Activated CD4-positive, CD25-positive, alpha-beta regulatory T cell treated with anti-CD3 and anti-CD28 coated beads, Interleukin-2, amount 50 U/mL, for 72 hours (primary cell): Measurements from ENCODE around the gene DGKZ.
"Not testable (repeated sequence)": the region's sequence is repeated elsewhere in the genome, so short reads cannot be mapped to it uniquely, and the experiment has no call there.

Experiments
- DNase-seq: peaks from one replicate; pipeline ENCODE4 v3.0.0; 2021

Gene DGKZ, protein sequence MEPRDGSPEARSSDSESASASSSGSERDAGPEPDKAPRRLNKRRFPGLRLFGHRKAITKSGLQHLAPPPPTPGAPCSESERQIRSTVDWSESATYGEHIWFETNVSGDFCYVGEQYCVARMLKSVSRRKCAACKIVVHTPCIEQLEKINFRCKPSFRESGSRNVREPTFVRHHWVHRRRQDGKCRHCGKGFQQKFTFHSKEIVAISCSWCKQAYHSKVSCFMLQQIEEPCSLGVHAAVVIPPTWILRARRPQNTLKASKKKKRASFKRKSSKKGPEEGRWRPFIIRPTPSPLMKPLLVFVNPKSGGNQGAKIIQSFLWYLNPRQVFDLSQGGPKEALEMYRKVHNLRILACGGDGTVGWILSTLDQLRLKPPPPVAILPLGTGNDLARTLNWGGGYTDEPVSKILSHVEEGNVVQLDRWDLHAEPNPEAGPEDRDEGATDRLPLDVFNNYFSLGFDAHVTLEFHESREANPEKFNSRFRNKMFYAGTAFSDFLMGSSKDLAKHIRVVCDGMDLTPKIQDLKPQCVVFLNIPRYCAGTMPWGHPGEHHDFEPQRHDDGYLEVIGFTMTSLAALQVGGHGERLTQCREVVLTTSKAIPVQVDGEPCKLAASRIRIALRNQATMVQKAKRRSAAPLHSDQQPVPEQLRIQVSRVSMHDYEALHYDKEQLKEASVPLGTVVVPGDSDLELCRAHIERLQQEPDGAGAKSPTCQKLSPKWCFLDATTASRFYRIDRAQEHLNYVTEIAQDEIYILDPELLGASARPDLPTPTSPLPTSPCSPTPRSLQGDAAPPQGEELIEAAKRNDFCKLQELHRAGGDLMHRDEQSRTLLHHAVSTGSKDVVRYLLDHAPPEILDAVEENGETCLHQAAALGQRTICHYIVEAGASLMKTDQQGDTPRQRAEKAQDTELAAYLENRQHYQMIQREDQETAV

GRCh38 chr11:46346886-46347636 is at the start of gene DGKZ:
TSS of gene DGKZ (plus strand) at chr11:46347463. CDS start at chr11:46347660, 197 bp downstream.
- DNase-seq = peak; percentile 95

- no peak for DNase-seq
Observed at GRCh38 chr11:46298699-46299433, 48.4 kb upstream of the DGKZ start.

DNA sequence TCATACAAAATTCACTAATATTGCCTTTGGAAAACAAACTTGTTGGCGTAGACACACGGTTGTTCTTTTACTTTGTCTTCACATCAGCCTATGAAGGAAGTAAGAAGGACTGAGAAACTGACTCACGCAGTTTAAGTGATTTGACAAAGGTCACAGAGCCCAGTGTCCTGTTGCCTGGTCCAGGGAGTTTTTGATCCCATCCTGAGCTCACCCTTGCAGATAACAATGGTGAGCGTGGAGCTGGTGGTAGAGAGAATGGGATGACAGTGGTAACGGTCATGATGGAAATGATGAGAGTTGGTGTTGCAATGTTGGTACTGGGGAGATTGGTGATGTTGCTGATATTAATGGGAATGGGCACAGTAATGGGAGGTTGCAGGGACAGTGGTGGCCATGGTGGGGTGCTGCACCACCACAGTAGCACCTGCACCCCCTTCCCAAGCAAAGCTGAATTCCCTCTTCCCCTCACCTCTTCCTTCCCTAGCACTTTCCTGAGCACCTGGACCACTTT is 47.8 kb upstream of the DGKZ start:
- DNase-seq = no peak

- DNase-seq = no peak
Observed at GRCh38 chr11:46300270-46300669, 47.0 kb upstream of the DGKZ start.

GRCh38 chr11:46302866-46303265 is 44.4 kb upstream of the DGKZ start:
- no peak for DNase-seq

DNA sequence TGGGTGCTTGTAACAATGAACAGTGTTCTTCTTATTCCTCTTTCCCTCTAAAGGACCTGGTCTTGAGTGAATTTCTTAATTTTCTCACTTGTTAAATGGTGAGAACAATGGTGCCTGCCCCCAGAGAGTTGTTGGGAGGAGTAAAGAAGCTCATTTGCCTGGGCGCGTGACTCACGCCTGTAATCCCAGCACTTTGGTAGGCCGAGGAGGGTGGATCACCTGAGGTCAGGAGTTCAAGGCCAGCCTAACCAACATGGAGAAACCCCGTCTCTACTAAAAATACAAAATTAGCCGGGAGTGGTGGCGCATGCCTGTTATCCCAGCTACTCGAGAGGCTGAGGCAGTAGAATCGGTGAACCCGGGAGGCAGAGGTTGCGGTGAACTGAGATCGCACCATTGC is 43.2 kb upstream of the DGKZ start:
- not testable (repeated sequence) for DNase-seq

GRCh38 chr11:46304605-46305179 is 42.6 kb upstream of the DGKZ start:
- DNase-seq = no peak

- no peak for DNase-seq
Observed at GRCh38 chr11:46305295-46305694, 42.0 kb upstream of the DGKZ start.

GRCh38 chr11:46306296-46306853 is 40.9 kb upstream of the DGKZ start:
- DNase-seq = no peak

- no peak for DNase-seq
Observed at GRCh38 chr11:46307369-46307768, 39.9 kb upstream of the DGKZ start.

DNA sequence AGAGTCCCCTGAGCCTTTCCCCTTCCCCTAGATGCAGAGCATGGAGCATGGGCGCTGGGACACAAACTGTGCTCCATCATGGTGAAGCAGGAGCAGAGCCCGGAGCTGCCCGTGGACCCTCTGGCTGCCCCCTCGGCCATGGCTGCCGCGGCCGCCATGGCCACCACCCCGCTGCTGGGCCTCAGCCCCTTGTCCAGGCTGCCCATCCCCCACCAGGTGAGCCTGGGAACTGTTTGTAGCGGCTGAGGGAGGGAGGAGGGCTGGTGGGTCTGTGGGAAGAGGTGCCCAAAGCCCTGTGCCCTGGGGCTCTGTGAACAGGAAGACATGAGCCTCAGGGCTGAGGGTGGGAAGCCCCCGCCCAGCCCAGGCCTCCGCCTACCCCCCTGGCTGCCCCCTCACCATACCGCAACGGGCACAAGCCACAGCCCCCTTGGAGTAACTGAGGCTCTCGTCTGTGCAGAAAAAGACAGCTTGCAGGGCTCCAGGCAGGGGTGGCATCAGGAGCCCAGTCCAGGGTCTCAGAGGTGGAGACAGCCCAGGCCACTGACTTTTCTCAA is 39.4 kb upstream of the DGKZ start:
- no peak for DNase-seq

GRCh38 chr11:46308631-46309419 is 38.4 kb upstream of the DGKZ start:
- peak; percentile 74 for DNase-seq

GRCh38 chr11:46309814-46310259 is 37.4 kb upstream of the DGKZ start:
- DNase-seq = no peak

GRCh38 chr11:46315033-46315738 is 32.1 kb upstream of the DGKZ start:
- peak; percentile 81 for DNase-seq

GRCh38 chr11:46315783-46316563 is 31.3 kb upstream of the DGKZ start:
- no peak for DNase-seq

- no peak for DNase-seq
Observed at GRCh38 chr11:46319074-46319453, 28.2 kb upstream of the DGKZ start.

DNA sequence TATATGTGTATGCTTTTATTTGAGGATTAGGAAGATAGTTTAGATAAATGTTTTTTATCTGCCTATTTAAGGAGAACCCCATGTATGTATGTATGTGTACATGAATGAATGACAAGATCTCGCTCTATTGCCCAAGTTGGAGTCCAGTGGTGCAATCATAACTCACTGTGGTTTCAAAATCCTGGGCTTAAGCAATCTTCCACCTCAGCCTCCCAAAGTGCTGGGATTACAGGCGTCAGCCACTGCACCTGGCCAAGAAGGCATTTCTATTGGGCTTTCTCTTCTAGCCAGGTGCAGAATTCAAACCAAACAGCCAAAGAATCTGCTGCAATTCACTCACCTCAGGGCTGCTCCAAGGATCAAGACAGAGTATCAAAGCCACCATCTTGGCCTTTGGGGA is 25.5 kb upstream of the DGKZ start:
- no peak for DNase-seq

- DNase-seq = no peak
Observed at GRCh38 chr11:46322759-46323158, 24.5 kb upstream of the DGKZ start.
